ENCODE measurements around the gene DHFR.

DNA sequence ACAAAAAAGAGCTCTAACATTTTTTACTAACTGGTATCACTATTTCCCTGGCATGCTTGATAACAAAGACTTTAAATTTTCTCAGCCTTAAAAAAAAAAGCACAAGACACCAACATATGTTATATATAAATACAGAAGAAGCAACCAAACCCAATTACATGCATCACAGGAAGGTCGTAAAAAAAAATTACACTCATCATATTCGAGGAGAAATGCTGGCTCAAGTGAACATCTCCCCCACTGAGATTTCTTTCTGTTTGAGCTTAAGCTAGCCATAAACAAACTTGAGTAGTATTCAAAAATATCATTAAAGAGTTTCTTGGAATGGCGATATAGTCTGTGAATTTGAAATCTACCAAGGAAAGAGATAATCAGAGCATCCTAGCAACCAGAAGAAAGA, 7.9 kb downstream of the DHFR start:
- TF ChIP-seq, protein P1, sequence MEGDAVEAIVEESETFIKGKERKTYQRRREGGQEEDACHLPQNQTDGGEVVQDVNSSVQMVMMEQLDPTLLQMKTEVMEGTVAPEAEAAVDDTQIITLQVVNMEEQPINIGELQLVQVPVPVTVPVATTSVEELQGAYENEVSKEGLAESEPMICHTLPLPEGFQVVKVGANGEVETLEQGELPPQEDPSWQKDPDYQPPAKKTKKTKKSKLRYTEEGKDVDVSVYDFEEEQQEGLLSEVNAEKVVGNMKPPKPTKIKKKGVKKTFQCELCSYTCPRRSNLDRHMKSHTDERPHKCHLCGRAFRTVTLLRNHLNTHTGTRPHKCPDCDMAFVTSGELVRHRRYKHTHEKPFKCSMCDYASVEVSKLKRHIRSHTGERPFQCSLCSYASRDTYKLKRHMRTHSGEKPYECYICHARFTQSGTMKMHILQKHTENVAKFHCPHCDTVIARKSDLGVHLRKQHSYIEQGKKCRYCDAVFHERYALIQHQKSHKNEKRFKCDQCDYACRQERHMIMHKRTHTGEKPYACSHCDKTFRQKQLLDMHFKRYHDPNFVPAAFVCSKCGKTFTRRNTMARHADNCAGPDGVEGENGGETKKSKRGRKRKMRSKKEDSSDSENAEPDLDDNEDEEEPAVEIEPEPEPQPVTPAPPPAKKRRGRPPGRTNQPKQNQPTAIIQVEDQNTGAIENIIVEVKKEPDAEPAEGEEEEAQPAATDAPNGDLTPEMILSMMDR (IDR thresholded peaks at IDR 0.05): no peak
- TF ChIP-seq CEBPB (IDR thresholded peaks at IDR 0.05) (no peak), EP300 (IDR thresholded peaks at IDR 0.05) (no peak), BHLHE40 (IDR thresholded peaks at IDR 0.05; ENCODE audit: low read depth, low read length) (no peak), MAFK (IDR thresholded peaks at IDR 0.05; ENCODE audit: partially characterized antibody) (no peak), POLR2A (IDR thresholded peaks at IDR 0.05; ENCODE audit: low read length) (no peak), RAD21 (conservative IDR thresholded peaks at IDR 0.05 in 1 of 2, IDR thresholded peaks at IDR 0.05 in 1 of 2) (no peak), SREBF2 (IDR thresholded peaks at IDR 0.05) (no peak), JUNB (IDR thresholded peaks at IDR 0.05) (no peak), CHD2 (IDR thresholded peaks at IDR 0.05; ENCODE audit: low read length, partially characterized antibody) (no peak)
- TF ChIP-seq, protein P2, sequence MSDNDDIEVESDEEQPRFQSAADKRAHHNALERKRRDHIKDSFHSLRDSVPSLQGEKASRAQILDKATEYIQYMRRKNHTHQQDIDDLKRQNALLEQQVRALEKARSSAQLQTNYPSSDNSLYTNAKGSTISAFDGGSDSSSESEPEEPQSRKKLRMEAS (IDR thresholded peaks at IDR 0.05): no peak
- TF ChIP-seq, protein P3, sequence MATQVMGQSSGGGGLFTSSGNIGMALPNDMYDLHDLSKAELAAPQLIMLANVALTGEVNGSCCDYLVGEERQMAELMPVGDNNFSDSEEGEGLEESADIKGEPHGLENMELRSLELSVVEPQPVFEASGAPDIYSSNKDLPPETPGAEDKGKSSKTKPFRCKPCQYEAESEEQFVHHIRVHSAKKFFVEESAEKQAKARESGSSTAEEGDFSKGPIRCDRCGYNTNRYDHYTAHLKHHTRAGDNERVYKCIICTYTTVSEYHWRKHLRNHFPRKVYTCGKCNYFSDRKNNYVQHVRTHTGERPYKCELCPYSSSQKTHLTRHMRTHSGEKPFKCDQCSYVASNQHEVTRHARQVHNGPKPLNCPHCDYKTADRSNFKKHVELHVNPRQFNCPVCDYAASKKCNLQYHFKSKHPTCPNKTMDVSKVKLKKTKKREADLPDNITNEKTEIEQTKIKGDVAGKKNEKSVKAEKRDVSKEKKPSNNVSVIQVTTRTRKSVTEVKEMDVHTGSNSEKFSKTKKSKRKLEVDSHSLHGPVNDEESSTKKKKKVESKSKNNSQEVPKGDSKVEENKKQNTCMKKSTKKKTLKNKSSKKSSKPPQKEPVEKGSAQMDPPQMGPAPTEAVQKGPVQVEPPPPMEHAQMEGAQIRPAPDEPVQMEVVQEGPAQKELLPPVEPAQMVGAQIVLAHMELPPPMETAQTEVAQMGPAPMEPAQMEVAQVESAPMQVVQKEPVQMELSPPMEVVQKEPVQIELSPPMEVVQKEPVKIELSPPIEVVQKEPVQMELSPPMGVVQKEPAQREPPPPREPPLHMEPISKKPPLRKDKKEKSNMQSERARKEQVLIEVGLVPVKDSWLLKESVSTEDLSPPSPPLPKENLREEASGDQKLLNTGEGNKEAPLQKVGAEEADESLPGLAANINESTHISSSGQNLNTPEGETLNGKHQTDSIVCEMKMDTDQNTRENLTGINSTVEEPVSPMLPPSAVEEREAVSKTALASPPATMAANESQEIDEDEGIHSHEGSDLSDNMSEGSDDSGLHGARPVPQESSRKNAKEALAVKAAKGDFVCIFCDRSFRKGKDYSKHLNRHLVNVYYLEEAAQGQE (IDR thresholded peaks at IDR 0.05): no peak
- TF ChIP-seq, protein P4, sequence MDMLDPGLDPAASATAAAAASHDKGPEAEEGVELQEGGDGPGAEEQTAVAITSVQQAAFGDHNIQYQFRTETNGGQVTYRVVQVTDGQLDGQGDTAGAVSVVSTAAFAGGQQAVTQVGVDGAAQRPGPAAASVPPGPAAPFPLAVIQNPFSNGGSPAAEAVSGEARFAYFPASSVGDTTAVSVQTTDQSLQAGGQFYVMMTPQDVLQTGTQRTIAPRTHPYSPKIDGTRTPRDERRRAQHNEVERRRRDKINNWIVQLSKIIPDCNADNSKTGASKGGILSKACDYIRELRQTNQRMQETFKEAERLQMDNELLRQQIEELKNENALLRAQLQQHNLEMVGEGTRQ (IDR thresholded peaks at IDR 0.05): no peak

All from A549 (cell line).